GM12864 (cell line): ENCODE measurements around the gene RAB28.

Source experiments
- DNase-seq: peaks from one replicate; pipeline ENCODE4 v3.0.0-alpha.2; 2011; ENCODE audit warnings: low read depth
- H3K4me3 ChIP-seq: 2 replicates; pipeline ENCODE4 v1.5.1; 2011; ENCODE audit warnings: mild to moderate bottlenecking, low read depth, low read length, control low read depth
- TF ChIP-seq, protein P1 (sequence below): IDR thresholded peaks from 2 replicates; pipeline ENCODE4 v1.5.1; 2011; ENCODE audit warnings: low read depth, mild to moderate bottlenecking, moderate library complexity, low read length, control low read depth, inconsistent platforms; ENCODE audit errors: missing control alignments

RAB28 gene

DNA sequence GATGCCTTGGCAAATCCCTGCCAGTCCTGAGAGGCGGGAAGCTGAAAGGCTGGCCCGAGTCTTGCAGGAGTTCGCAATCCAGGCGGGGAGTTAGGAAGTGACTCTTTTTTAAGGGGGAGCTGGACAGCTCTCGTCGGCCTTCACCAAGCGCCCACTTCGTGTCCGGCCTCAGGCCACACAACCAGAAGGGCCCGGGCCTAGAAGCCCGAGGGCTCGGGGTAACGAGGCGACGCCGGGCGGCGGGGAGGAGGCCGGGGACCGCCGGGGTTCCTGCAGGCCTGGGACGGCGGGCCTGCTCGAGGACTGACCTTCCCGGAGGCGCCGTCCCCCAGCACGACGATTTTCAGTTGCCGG lies 395 bp downstream of the RAB28 start:
- peak overlapping the region; percentile 98 for H3K4me3 ChIP-seq
- no peak for DNase-seq
- TF ChIP-seq, protein P1, sequence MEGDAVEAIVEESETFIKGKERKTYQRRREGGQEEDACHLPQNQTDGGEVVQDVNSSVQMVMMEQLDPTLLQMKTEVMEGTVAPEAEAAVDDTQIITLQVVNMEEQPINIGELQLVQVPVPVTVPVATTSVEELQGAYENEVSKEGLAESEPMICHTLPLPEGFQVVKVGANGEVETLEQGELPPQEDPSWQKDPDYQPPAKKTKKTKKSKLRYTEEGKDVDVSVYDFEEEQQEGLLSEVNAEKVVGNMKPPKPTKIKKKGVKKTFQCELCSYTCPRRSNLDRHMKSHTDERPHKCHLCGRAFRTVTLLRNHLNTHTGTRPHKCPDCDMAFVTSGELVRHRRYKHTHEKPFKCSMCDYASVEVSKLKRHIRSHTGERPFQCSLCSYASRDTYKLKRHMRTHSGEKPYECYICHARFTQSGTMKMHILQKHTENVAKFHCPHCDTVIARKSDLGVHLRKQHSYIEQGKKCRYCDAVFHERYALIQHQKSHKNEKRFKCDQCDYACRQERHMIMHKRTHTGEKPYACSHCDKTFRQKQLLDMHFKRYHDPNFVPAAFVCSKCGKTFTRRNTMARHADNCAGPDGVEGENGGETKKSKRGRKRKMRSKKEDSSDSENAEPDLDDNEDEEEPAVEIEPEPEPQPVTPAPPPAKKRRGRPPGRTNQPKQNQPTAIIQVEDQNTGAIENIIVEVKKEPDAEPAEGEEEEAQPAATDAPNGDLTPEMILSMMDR: no peak

DNA sequence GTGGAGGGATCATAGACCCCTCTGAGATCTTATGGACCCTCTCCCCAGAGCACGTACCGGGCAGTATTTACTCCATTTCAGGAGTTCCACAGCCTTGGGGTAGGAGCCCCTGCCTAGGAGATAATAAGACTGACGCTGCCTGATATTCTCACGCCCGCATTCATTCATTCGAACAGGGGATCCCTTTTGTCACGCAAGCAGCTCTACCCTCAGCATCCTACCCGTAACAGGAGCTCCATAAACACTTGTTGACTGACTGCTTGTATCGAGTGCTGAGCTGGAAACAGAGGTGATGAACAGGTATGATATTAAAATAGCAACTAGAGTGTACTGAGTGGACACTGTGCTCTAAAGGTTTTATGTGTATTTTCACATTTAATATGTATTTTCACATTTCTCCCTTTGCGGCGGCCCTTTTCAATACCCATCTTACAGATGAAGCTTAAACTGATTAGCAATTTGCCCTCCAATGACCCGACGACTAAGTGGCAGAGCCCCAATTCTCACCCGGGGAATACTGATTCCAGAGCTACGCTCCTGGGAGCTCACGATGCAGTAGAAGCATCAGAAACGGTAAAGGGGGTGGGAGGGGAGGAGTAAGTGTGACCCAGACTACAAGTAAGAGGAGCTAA lies 888 bp downstream of the RAB28 start:
- TF ChIP-seq, protein P1: no peak
- DNase-seq: no peak
- H3K4me3 ChIP-seq: peak overlapping the region; percentile 98

DNA sequence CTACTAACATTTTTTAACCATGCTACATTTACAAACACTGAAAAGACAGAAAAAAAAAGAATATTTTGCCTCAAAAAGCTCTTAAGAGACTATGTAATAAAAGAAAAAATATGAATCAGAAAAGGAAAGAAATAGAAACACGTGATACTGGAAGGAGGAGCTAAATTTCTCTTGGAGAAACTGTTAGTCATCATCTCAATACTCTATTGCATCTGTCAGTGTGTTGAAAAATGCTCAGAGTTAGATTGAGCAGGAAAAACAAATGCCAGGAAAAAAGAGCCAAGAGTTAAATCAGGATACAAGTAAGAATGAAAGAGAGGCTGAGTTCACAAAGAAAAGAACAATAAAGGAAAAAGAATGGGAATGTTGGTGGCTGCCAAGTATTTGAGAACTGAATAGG lies 2.6 kb downstream of the RAB28 start:
- TF ChIP-seq, protein P1: no peak
- H3K4me3 ChIP-seq: no peak overlapping the region
- DNase-seq: no peak

DNA sequence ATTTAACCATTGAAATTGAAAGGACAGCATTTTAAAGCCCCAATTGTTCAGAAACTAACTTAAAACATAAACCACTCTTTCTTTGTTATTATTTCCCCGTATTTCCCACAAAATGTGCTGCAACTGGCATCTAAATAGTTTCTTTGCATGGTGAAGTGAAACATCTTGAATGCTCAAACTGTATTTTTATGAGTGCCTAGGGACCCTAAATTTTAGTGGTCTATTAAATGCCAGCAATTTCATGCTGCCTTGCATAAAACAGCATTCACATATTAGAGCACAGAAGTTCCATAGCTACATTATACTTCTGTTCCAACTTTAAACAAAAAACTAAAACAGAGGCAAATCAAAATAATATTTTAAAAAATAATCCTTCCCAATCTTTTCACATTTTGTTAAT lies 5.4 kb downstream of the RAB28 start:
- TF ChIP-seq, protein P1: no peak
- H3K4me3 ChIP-seq: no peak overlapping the region

DNA sequence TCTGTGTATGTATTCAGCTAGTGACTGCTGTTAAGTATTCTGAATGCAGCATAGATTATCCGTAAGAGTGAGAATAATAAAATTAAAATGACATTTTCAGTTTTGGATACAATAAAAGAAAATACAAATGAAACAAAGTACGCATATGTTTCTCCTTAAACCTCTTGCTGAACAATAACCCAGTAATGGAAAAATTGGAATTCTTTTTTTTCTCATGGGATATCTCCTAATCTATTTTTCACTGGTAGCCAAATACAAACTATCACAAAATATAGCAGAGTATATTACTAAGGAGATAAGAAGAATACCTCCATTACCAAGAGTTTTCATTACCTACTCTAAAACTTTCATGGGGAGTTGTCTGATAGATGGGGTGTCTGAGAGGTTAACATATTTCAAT lies 6.0 kb downstream of the RAB28 start:
- H3K4me3 ChIP-seq: no peak overlapping the region
- TF ChIP-seq, protein P1: no peak
- no peak for DNase-seq

More for the DNA sequence above, 5.4 kb downstream of the RAB28 start:
- no peak for DNase-seq

DNA sequence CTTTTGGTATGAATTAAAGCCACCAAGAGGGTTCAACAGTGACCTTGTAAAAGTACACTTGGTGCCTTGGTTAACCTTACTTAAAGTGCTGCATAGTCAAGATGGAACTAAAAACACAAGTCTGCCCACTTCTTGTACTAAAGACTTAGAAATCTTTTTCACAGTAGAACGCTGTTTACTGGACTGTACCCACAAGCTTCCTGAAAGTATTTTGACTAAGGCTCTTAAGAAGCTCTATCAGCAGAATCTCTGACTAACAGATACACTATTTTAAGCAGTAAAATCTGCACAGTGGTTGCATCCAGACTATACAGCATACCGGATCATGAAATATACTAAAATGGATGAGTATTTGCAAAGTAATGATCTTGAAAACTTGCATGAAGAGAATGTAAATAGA lies 7.2 kb downstream of the RAB28 start:
- no peak for DNase-seq
- no peak overlapping the region for H3K4me3 ChIP-seq
- TF ChIP-seq, protein P1: no peak

DNA sequence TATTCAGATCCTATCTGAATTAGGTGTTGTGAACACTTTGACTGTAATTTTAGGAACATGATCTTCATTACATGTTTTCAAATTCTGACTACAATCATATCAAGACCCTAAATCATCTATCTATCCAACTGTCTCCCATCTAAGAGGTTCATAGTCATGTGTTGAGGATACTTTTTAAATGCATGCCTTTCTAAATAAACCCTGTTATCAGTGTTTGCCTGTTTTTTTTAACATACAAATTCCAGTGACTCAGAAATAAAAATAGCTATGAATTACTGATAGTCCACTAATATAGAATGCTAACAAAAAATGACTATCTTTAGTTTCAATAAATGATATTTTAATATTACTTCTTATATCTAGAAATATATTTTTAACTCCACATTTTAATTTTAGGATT lies 8.0 kb downstream of the RAB28 start:
- TF ChIP-seq, protein P1: no peak
- H3K4me3 ChIP-seq: no peak overlapping the region
- no peak for DNase-seq
